NOMO-1 treated with dmso at 0.1 percent for 144 hours (cell line): ENCODE data around the gene UBA52.

Experiments used
- DNase-seq: peaks from one replicate; lab custom pipeline; 2025; ENCODE audit not compliant: unreplicated experiment; lab: John Stamatoyannopoulos, UW

UBA52 gene

GRCh38 chr19:18551631-18552030 is 20.0 kb upstream of the UBA52 start:
- no peak for DNase-seq

GRCh38 chr19:18557411-18558201 is 14.1 kb upstream of the UBA52 start, which contains the start of gene KXD1:
KXD1 (plus strand) TSS chr19:18557870; CDS start chr19:18562057, 4,187 bp downstream.
- DNase-seq: peak; percentile 98

- DNase-seq: no peak
Measured at GRCh38 chr19:18558202-18558555, 13.5 kb upstream of the UBA52 start.

DNA sequence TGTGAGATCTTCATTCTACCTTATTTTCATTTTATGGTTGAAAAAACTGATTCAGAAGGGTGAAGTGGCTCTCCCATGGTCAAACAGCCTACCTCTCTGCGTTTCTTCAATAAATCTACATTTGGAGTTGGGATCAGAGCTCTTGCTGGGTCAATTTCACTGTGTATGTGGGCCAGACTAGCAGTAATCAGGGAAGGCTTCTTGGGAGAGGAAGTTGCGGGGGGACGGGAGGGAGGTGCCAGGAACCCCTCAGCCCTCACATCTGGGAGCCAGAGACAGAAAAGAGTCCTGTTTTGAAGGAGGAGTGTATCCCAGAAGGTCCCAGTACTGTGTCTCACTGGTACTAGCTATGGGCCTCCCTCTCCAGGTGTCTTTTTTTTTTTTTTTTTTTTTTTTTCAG is 13.1 kb upstream of the UBA52 start:
- DNase-seq: no peak

GRCh38 chr19:18559685-18560084 is 12.0 kb upstream of the UBA52 start:
- DNase-seq: no peak

GRCh38 chr19:18562086-18562485 is 9.6 kb upstream of the UBA52 start:
- DNase-seq: no peak

- no peak for DNase-seq
Measured at GRCh38 chr19:18566953-18567352, 4.7 kb upstream of the UBA52 start.

DNA sequence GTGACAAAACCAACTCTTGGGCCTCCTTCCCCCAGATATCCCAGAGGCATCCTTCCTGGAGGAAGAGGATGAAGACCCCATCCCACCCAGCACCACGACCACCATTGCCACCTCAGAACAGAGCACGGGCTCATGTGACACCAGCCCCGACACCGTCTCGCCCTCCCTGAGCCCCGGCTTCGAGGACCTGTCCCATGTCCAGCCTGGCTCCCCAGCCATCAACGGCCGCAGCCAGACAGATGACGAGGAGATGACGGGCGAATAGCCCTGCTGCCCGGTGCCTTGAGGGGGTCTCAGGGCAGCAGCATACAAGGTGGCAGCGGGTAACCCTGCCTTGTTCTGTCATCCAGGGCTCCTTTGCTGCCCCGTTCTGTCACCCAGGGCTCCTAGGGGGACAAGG is 3.3 kb upstream of the UBA52 start:
- no peak for DNase-seq

- DNase-seq: no peak
Measured at GRCh38 chr19:18574691-18575291, 3.1 kb downstream of the UBA52 start.

GRCh38 chr19:18576383-18576782 is 4.7 kb downstream of the UBA52 start:
- no peak for DNase-seq

DNA sequence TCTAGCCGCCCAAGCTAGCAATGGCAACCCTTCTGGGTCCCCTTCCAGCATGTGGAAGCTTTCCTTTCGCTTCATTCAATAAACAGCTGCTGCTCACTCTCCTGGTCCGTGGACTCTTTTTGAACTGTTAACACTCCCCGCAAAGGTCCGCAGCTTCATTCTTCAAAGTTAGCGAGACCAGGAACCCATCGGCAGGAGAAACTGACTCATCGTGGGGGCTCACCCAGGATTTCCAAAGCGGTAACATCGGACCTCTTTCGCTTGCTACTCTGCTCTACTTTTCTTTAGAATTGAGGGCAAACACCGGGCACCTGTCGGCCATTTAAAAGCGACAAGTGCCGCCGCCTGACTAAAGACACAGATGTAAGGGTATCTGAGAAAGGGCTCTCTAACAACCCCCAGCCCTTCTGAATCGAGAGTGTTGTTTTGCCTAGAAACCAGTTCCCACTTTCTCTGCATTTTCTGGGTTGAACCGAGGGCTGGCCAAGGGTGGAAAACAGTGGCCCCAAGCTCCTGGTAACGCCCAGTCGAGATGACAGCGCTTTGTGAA is 5.8 kb downstream of the UBA52 start:
- no peak for DNase-seq

GRCh38 chr19:18580311-18580710 is 8.7 kb downstream of the UBA52 start:
- DNase-seq: no peak

- peak; percentile 43 for DNase-seq
Measured at GRCh38 chr19:18586306-18586705, 14.6 kb downstream of the UBA52 start.

DNA sequence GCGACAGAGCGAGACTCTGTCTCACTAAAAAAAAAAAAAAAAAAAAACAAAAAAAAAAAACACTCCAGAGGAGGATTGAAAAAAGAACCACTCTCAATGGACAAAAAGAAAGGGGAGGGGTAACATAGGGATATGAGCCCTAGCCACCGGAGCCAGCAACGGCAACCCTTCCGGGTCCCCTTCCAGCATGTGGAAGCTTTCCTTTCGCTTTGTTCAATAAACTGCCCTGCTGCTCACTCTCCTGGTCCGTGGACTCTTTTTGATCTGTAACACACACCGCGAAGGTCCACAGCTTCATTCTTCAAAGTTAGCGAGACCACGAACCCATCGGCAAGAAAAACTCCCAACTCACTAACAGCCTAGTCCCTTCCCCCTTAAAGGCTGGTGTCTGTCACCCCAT is 15.9 kb downstream of the UBA52 start:
- no peak for DNase-seq

GRCh38 chr19:18587962-18588610 is 16.4 kb downstream of the UBA52 start:
- DNase-seq: no peak

- DNase-seq: peak; percentile 75
Measured at GRCh38 chr19:18588611-18589379, 17.1 kb downstream of the UBA52 start, which contains the start of gene REX1BD. REX1BD (plus strand) TSS chr19:18588798; CDS start chr19:18588802, 4 bp downstream.

DNA sequence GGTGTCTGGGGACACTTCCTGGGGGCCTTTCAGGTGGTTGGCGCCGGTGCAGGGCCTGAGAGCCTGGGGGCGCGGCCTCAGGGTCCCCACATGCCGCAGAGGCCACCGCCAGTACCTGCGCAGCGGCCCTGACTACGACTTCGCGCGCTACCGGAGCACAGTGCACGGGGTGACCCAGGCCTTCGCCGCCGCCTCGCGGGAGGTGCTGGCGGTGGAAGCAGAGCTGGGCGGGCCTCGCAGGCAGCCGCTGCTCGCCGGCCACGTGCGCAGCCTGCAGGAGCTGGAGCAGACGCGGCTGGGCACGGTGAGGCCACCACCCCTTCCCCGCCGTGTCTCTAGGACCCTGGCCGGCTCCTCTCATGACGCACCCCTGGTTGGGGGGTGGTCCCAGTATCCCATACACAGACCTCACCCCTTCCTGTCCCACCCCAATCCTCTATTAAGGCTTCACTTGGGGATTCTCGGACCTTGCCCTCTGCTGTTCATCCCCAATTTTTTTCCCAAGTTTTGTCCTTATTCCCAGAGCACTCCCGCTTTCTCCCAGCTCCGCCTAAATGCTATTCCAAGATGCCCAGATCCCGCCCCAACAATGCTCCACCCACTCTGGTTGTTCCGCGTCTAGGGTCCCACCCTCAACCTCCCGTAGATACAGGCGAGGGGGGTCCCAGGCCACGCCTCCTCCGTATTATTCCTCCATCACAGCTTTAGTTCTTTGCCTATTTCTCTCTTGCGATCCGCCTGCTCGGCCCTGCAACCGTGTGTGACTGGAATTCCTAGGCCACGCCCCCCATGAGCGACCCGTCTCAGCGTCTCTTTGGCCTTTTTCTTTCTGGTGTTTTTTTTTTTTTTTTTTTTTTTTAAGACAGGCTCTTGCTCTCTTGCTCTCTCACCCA is 18.0 kb downstream of the UBA52 start:
- peak; percentile 23 for DNase-seq

DNA sequence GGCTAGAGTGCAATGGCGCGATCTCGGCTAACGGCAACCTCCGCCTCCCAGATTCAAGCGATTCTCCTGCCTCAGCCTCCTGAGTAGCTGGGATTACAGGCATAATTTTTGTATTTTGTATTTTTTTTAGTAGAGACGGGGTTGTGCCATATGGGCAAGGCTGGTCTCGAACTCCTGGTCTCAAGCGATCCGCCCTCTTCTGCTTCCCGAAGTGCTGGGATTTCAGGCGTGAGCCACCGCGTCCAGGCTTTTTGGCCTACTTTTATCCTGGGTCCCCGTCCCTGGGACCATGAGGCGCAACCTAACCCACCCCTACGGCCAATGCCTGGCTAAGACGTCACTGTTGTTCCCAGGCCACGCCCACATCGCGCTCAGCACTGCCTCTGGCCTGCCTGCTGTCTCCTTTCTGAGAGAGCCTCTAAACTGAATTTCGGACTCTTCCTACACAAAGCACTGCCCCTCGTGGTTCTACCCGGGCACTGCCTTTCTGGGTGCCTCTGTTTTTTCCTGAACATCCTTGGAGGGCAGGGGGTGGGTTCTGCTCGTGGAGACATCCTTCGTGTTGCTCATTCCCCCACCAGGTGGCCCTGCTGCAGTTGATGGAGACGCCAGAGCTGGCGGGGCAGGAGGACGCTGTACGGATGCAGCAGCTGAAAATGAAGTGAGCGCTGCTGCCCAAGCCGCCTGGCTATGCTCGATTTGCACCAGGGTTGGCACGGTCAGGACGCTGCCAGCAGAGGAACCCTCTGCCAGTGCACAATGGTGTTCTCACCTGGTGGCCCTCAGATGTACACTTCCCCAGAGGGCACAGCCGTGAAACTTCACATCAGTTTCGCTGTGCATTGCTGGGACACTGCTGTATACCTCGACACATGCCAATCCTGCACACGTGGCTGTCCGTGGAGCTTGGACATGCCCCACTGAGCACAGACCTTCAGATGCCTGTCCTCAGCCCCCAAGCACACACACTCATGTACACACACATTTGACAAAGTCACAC is 18.9 kb downstream of the UBA52 start:
- DNase-seq: no peak
